K562 (cell line): Measurements from ENCODE around the gene HOXA2. TPM values are rescaled to one million over a fixed set of nuclear protein-coding genes. Genes with fewer than 3 reads are reported as not detected.

Experiments used
- ATAC-seq: fragments of 200-7000 bp; cut with Tn5 transposase; 3 replicates; pipeline ENCODE4 v1.9.1; 2020; ENCODE audit warnings: moderate library complexity
- BruUV-seq: library from RNA; stranded (reverse); fragments of 400-500 nt; replicated peaks from 2 replicates; lab custom pipeline; 2021; lab: Mats Ljungman, UMichigan
- CTCF ChIA-PET: fragments of 300-600 bp; formaldehyde crosslinking; extraction: SDS; loops from one replicate; lab custom pipeline; 2021; ENCODE audit warnings: low intra/inter-chr PET ratio; lab: Yijun Ruan, JAX
- POLR2A ChIA-PET: fragments of 300-600, 350-650 bp; sonication (Branson Sonifier 250); formaldehyde crosslinking; extraction: SDS; loops from one replicate; lab custom pipeline; 2021; ENCODE audit warnings: antibody characterized with exemption, inconsistent platforms; lab: Yijun Ruan, JAX
- DNase-seq, 4 experiments: peaks; one replicate each; pipeline versions ENCODE4 v3.0.0 to v3.0.0-alpha.2; 2011 to 2018; ENCODE audit warnings: low spot score in 3 of 4, mixed read lengths in 3 of 4; ENCODE audit errors: extremely low read depth in 1 of 4
- FAIRE-seq: peaks from 2 replicates; lab custom pipeline; 2011; peaks lifted over from hg19 to GRCh38; lab: Jason Lieb, UNC
- H2AFZ ChIP-seq: 2 replicates; pipeline ENCODE4 v1.6.0; 2011; ENCODE audit warnings: low read depth, low read length, control low read depth, inconsistent platforms
- H3K27ac ChIP-seq: fragments of 200-600 bp; 3 replicates; pipeline ENCODE4 v1.8.0; 2011; ENCODE audit warnings: low read depth, mild to moderate bottlenecking, control low read depth, inconsistent platforms, low read length, moderate library complexity, mixed read lengths; ENCODE audit errors: extremely low read depth
- H3K27me3 ChIP-seq, 2 experiments: fragments of 300-600 bp in 1 of 2; 2 replicates in 1 of 2; 3 replicates in 1 of 2; pipeline versions ENCODE4 v1.6.0 to v1.8.0; 2011; ENCODE audit warnings: inconsistent platforms in 2 of 2, low read length in 2 of 2, mild to moderate bottlenecking in 1 of 2, mixed read lengths in 1 of 2, moderate library complexity in 1 of 2; ENCODE audit not compliant: control insufficient read depth in 2 of 2, insufficient read depth in 2 of 2
- H3K36me3 ChIP-seq: fragments of 300-600 bp; 3 replicates; pipeline ENCODE4 v1.8.0; 2011; ENCODE audit warnings: mild to moderate bottlenecking, low read length, inconsistent platforms; ENCODE audit not compliant: control insufficient read depth, insufficient read depth
- H3K4me1 ChIP-seq, 2 experiments: fragments of 200-600 bp in 1 of 2; replicated peaks in 1 of 2; 2 replicates in 1 of 2; 3 replicates in 1 of 2; pipeline versions ENCODE4 v1.5.1 to v1.8.0; 2011; ENCODE audit warnings: inconsistent platforms in 2 of 2, low read length in 2 of 2, mild to moderate bottlenecking in 1 of 2, mixed read lengths in 1 of 2, moderate library complexity in 1 of 2; ENCODE audit not compliant: control insufficient read depth in 2 of 2, insufficient read depth in 2 of 2
- H3K4me2 ChIP-seq: 2 replicates; pipeline ENCODE4 v1.6.1; 2011; ENCODE audit warnings: low read length, control low read depth, inconsistent platforms, mixed read lengths; ENCODE audit not compliant: insufficient read depth
- H3K4me3 ChIP-seq: fragments of 200-600 bp; sonication (generic), shearing (Covaris generic); 2 replicates; pipeline ENCODE4 v1.5.1; 2016; ENCODE audit warnings: control low read depth, inconsistent platforms
- H3K79me2 ChIP-seq: fragments of 200-600 bp; 3 replicates; pipeline ENCODE4 v1.8.0; 2011; ENCODE audit warnings: low read length, inconsistent platforms; ENCODE audit not compliant: control insufficient read depth, insufficient read depth
- H3K9ac ChIP-seq, 2 experiments: 2 replicates each; pipeline versions ENCODE4 v1.6.0 to v1.6.1; 2011; ENCODE audit warnings: low read depth in 2 of 2, low read length in 2 of 2, control low read depth in 1 of 2, inconsistent platforms in 1 of 2, mild to moderate bottlenecking in 1 of 2, mixed read lengths in 1 of 2; ENCODE audit not compliant: insufficient read depth in 1 of 2
- H3K9me1 ChIP-seq: one replicate; pipeline ENCODE4 v1.6.0; 2011; ENCODE audit warnings: inconsistent platforms, mild to moderate bottlenecking, low read length, moderate library complexity; ENCODE audit not compliant: control insufficient read depth, insufficient read depth
- H3K9me3 ChIP-seq: replicated peaks from 2 replicates; pipeline ENCODE4 v1.5.1; 2011; ENCODE audit warnings: low read depth, low read length, inconsistent platforms; ENCODE audit not compliant: control insufficient read depth, insufficient read depth
- H4K20me1 ChIP-seq: replicated peaks from 2 replicates; pipeline ENCODE4 v1.6.1; 2011; ENCODE audit warnings: low read length, inconsistent platforms, mixed read lengths; ENCODE audit not compliant: control insufficient read depth, insufficient read depth
- ARNT ChIP-seq, 2 experiments: fragments of 450-650 bp; IDR thresholded peaks; 2 replicates each; pipeline ENCODE4 v1.6.1; 2016; ENCODE audit warnings: mild to moderate bottlenecking in 1 of 2
- CHD2 ChIP-seq: IDR thresholded peaks from 2 replicates; pipeline ENCODE4 v1.6.1; 2011; ENCODE audit warnings: low read depth, low read length
- IRF1 ChIP-seq: sonication (generic); formaldehyde crosslinking; IDR thresholded peaks from 2 replicates; pipeline ENCODE4 v1.8.0; 2022; ENCODE audit warnings: missing genetic modification reagents, mild to moderate bottlenecking, borderline replicate concordance
- KAT7 ChIP-seq: sonication (generic); formaldehyde crosslinking; IDR thresholded peaks from 2 replicates; pipeline ENCODE4 v1.8.0; 2022; ENCODE audit warnings: missing genetic modification reagents, mild to moderate bottlenecking, borderline replicate concordance
- LCOR ChIP-seq: sonication (generic); formaldehyde crosslinking; IDR thresholded peaks from 2 replicates; pipeline ENCODE4 v1.8.0; 2022; ENCODE audit warnings: mild to moderate bottlenecking, missing genetic modification reagents
- MEF2D ChIP-seq: conservative IDR thresholded peaks from 2 replicates; pipeline ENCODE4 v1.6.1; 2016; ENCODE audit warnings: low read depth, missing genetic modification characterization, missing compliant biosample characterization
- MTF1 ChIP-seq: fragments of 250-450 bp; sonication (Bioruptor Pico); IDR thresholded peaks from 2 replicates; pipeline ENCODE4 v1.9.0; 2021; ENCODE audit warnings: moderate library complexity, mild to moderate bottlenecking, inconsistent platforms, borderline replicate concordance
- MYC ChIP-seq, 2 experiments: fragments of 250-450 bp in 1 of 2; sonication (Bioruptor Pico) in 1 of 2; IDR thresholded peaks; 2 replicates each; pipeline versions ENCODE4 v1.5.1 to v1.6.1; 2012 to 2021; ENCODE audit warnings: low read depth in 2 of 2, borderline replicate concordance in 1 of 2, improper control_type of control experiment in 1 of 2, low read length in 1 of 2, mild to moderate bottlenecking in 1 of 2, moderate library complexity in 1 of 2
- TCFL5 ChIP-seq: fragments of 250-450 bp; sonication (Bioruptor Pico); conservative IDR thresholded peaks from 2 replicates; pipeline ENCODE4 v1.6.1; 2021; ENCODE audit warnings: mild to moderate bottlenecking, moderate library complexity, matching md5 sums
- ZNF3 ChIP-seq: fragments of 250-450 bp; sonication (Bioruptor Pico); IDR thresholded peaks from 2 replicates; pipeline ENCODE4 v1.5.0; 2021; ENCODE audit warnings: mild to moderate bottlenecking, moderate library complexity
- ZNF655 ChIP-seq: fragments of 250-450 bp; sonication (Bioruptor Pico); IDR thresholded peaks from 2 replicates; pipeline ENCODE4 v1.5.0; 2021
- ZNF76 ChIP-seq: fragments of 250-450 bp; sonication (Bioruptor Pico); IDR thresholded peaks from 2 replicates; pipeline ENCODE4 v1.4.0; 2020; ENCODE audit warnings: mild to moderate bottlenecking, moderate library complexity, borderline replicate concordance
- WGBS: fragments of 100-300 bp; shearing (Covaris generic); methylation state at CpG from one replicate; pipeline ENCODE4 v1.1.6; 2016; ENCODE audit warnings: low coverage, mixed read lengths; ENCODE audit not compliant: insufficient coverage; ENCODE audit errors: missing lambda C conversion rate; 5-methylcytosine and 5-hydroxymethylcytosine counted together
- in situ Hi-C: fragments of 300-500 bp; cut with MboI; formaldehyde crosslinking; loops from 4 replicates; pipeline ENCODE4 v1.15.0; 2018; ENCODE audit warnings: inconsistent platforms, mixed read lengths
- intact Hi-C: fragments of 100-400 bp; cut with micrococcal nuclease; formaldehyde crosslinking; loops from 2 replicates; pipeline ENCODE4 v1.14.2; 2022
- polyA plus RNA-seq, 8 experiments: library from polyadenylated mRNA; depleted of rRNA in 4 of 8; stranded (reverse) in 5 of 8; unstranded in 3 of 8; fragments of >200 nt; fragmentation: Nextera tagmentation in 2 of 8; fragmentation: Illumina TruSeq in 1 of 8; extraction: Ambion mirVana in 2 of 8; extraction: Trizol in 1 of 8; gene quantifications; 2 replicates each; pipeline versions ENCODE4 v1.2.1 to v1.2.3, GENCODE V29; 2011 to 2014; ENCODE audit warnings: inconsistent platforms in 1 of 8, missing spikeins in 1 of 8
- total RNA-seq, 7 experiments: library from RNA; depleted of rRNA in 6 of 7; stranded (reverse); fragments of >200 nt in 6 of 7; fragmentation: Illumina TruSeq in 2 of 7; extraction: Trizol in 2 of 7; gene quantifications; 2 replicates each; pipeline versions ENCODE4 v1.2.1 to v1.2.3, GENCODE V29; 2011 to 2021; ENCODE audit warnings: low replicate concordance in 1 of 7

Gene HOXA2
- total and polyA plus RNA-seq, 9 of the 15 experiments (the other 6 are each of a cell fraction or from before 2014, with no cell fraction given), result 0.04 TPM; not detected in 8

GRCh38 chr7:27116962-27117886 lies 14.7 kb upstream of the HOXA2 start:
- peaks cover 6% of the 10 kb centered on the region; the same call in 1 of the 2 replicates for H4K20me1 ChIP-seq
- H3K79me2 ChIP-seq, result no peaks in the 10 kb centered on the region
- no peaks in the 10 kb centered on the region for H3K9me3 ChIP-seq
- H3K4me2 ChIP-seq, result no peak overlapping the region
- POLR2A ChIA-PET, result interaction anchor here (0.7 kb wide), 1 partner anchor 669 kb away, joined by 3 read pairs; no protein-coding TSS in a partner anchor
- H3K36me3 ChIP-seq, result no peaks in the 10 kb centered on the region
- DNase-seq (no peak), FAIRE-seq (no peak)
- peaks cover 0 to 16% of the 10 kb centered on the region in 2 experiments; a peak in 2 of 5 replicates for H3K4me1 ChIP-seq
- no peak overlapping the region for H2AFZ ChIP-seq
- WGBS, result 4% methylated on average over 8 of the region's 12 CpGs
- TF ChIP-seq KAT7, result no peak
- TF ChIP-seq ARNT (IDR thresholded peaks at IDR 0.05), result no peak
- no peak for TF ChIP-seq CHD2
- TF ChIP-seq MEF2D (tag), result no peak
- TF ChIP-seq TCFL5, result no peak
- TF ChIP-seq IRF1, result no peak
- no peak for TF ChIP-seq ZNF76 (CRISPR knock-in tag)
- TF ChIP-seq LCOR (CRISPR knock-in tag), result no peak
- no peak for TF ChIP-seq ZNF3
- TF ChIP-seq ZNF655, result no peak
- no peak for TF ChIP-seq MYC (IDR thresholded peaks at IDR 0.05; ENCODE audit: low read depth, low read length)
- TF ChIP-seq MYC (CRISPR knock-in tag; IDR thresholded peaks at IDR 0.05; ENCODE audit: borderline replicate concordance, low read depth), result no peak
- TF ChIP-seq MTF1 (CRISPR knock-in tag), result no peak
- TF ChIP-seq, all 486 proteins: peak for 0
- peaks cover 40 to 66% of the 10 kb centered on the region in 2 experiments for H3K27me3 ChIP-seq
- intact Hi-C loops (no loop called here), in situ Hi-C loops (no loop called here)
- H3K9ac ChIP-seq, result no peak overlapping the region
- no peaks in the 10 kb centered on the region for H3K9me1 ChIP-seq
- no peak for ATAC-seq
- CTCF ChIA-PET, result no interaction called here
- H3K27ac ChIP-seq, result no peak overlapping the region
- no peak overlapping the region for H3K4me3 ChIP-seq
- no TSS peak for BruUV-seq
